GM18508 (cell line): Measurements from ENCODE around the gene NCDN.

Experiments used
- ATAC-seq: cut with Tn5 transposase; IDR thresholded peaks from one replicate; pipeline ENCODE4 v1.9.1; 2021; ENCODE audit warnings: moderate number of reproducible peaks; ENCODE audit not compliant: insufficient read depth, unreplicated experiment

Gene NCDN, protein sequence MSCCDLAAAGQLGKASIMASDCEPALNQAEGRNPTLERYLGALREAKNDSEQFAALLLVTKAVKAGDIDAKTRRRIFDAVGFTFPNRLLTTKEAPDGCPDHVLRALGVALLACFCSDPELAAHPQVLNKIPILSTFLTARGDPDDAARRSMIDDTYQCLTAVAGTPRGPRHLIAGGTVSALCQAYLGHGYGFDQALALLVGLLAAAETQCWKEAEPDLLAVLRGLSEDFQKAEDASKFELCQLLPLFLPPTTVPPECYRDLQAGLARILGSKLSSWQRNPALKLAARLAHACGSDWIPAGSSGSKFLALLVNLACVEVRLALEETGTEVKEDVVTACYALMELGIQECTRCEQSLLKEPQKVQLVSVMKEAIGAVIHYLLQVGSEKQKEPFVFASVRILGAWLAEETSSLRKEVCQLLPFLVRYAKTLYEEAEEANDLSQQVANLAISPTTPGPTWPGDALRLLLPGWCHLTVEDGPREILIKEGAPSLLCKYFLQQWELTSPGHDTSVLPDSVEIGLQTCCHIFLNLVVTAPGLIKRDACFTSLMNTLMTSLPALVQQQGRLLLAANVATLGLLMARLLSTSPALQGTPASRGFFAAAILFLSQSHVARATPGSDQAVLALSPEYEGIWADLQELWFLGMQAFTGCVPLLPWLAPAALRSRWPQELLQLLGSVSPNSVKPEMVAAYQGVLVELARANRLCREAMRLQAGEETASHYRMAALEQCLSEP

DNA sequence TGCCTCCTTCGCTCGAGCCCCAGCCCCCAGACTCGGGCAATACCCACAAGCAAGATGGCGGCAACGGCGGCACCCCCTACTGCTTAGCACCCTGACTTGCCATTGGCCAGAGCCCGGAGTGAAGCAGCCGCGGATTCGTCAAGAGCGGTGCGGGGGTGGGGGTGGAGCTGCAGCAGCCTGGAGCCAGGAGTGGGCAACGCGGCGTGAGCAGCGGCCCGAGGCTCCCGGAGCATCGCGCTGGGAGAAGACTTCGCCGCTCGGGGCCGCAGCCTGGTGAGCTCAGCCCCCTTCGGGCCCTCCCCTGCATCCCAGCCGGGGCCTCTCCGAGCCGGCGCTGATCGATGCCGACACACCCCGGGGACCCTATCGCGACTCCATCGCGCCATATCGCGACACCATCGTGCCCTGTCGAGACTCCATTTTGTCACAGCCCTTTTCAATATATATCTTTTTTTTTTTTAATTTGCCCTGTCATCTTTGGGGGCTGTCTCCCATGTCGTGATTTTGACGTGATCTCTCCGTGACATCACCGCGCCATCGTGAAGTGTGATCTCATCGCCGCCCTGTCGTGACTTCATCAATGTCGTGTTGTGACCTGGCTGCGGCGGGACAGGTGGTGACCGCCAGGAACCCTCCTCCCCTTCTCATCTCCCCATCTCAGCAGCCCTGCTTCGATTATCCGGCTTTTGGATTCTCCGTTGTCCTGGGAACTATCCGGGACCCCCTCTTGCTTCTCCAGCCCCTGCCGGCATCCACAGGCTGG lies at the start of gene NCDN:
NCDN (plus strand) TSS at position 189 of the 763 bp plus-strand sequence; CDS start at position 581, 392 bp downstream.
- peak; percentile 48 for ATAC-seq

DNA sequence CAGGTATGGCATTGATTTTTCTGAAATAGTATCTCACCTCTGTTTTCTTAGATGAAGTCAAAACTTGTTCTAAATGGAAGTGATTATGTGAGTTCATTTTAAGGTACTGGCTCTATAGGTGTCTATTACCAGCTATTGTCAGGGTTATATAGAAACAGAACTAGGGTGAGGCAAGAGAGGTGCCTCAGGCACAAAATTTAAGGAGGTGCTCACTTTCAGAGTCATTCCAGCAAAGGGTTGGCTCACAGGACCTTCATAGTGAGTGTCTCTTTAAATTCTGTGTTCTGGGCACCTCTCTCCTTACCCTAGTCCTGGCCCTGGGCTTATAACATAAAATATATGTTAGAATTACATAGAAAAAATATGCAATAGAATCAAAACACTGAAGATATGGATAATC lies 49.7 kb upstream of the NCDN start:
- no peak for ATAC-seq

DNA sequence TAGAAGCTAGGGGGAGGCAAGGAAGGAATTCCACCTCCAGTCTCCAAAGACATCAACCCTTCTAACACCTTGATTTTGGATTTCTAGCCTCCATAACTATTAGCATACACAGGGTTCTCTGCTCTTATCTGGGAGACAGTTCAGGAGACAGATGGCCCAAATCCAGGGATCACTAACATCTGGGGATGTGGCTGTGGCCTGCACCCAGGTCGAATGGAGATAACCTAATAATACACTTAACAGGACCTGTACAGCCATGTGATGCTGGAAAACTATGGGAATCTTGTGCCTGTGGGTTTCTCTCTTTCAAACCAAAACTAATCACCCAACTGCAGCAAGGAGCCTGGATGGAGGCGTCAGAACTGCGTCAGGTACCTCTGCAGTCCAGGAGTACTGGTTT lies 48.0 kb upstream of the NCDN start:
- ATAC-seq = no peak

DNA sequence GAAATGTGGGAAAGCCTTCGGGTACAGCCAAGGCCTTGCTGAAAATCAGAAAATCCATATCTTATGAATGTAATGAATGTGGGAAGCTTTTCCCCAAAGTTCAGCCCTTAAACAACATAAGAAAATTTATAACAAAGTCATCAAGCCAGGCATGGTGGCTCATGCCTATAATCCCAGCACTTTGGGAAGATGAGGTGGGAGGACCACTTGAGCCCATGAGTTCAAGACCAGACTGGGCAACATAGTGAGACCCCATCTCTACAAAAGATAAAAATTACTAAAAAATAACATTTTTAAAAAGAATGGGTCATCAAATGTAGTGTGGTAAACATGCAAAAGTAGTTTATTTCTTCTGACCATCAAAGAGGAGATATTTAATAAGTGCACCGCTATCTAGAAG lies 46.3 kb upstream of the NCDN start:
- ATAC-seq = no peak

DNA sequence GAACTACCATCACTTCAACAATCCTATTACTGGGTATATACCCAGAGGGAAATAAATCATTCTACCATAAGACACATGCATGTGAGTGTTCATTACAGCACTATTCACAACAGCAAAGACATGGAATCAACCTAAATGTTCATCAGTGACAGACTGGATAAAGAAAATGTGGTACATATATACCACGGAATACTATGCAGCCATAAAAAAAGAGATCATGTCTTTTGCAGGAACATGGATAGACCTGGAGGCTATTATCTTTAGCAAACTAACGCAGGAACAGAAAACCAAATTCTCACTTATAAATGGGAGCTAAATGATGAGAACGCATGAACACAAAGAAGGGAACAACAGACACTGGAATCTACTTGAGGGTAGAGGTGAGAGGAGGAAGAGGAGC lies 39.4 kb upstream of the NCDN start:
- no peak for ATAC-seq

DNA sequence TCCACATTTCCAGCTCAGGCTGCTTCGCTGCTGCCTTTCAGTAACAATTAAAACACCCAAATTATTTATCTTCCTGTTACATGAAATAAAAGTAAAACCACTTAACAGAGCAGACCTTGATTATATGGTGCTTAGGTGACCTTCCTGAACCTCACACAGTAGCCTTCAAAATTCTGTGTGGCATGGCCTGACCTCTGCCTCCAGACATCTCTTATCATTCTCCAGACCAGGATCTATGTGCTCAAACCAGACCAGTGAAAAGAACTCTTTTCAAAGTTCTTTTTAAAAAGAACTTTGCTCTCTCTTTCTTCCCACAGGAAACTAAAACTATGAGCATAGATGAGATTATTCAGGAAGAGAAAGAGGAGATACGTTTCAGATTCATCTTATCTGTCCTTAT lies 38.2 kb upstream of the NCDN start:
- ATAC-seq = no peak

DNA sequence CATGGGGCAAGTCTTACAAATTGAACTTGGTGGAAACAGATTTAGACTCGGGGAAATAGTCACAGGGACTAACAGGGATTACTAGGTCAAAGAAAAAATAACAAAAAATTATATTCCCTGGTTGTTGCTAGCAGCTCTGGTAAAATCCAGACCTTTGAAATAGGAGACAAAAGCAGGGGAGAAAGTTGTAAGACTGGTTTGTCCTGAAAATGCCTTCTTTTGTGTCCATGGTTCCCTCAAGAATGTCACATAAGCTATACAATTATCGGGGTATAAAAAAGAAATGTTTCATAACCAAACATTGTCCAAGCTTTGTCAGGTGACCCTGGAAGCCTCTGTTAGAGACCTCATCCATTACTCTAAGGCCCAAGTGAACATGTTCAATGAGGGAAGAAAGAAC lies 33.5 kb upstream of the NCDN start:
- ATAC-seq = no peak

DNA sequence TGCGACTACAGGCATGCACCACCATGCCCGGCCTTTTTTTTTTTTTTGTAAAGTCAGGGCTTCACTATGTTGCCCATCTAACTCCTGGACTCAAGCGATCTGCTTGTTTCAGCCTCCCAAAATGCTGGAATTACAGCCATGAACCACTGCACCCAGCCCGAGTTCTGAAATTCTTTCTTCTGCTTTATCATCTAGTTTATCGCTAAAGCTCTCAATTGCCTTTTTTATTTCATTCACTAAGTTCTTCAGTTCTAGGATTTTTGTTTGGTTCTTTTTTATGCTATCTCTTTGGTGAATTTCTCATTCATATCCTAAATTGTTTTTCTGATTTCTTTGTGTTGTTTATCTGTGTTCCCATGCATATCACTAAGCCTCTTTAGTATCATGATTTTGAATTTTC lies 27.4 kb upstream of the NCDN start:
- no peak for ATAC-seq

DNA sequence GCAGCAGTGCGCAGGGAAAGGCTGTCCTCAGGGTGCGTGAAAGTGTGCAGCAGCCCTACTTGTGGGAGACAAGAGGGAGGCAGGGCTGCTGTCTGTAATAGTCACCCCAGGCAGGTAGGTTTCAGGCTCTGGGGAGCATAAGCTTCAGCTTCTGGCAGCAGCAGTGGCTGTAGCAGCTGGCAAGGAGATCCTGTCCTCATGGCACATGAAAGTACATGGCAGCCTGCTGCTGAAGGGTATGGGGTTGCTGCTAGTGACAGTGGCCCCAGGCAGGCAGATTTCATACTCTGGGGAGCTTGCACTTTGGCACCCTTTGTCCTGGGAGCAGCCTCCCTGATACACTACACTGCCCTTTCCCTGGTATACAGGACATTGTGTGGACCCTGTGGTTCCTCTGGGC lies 26.7 kb upstream of the NCDN start:
- ATAC-seq = no peak

DNA sequence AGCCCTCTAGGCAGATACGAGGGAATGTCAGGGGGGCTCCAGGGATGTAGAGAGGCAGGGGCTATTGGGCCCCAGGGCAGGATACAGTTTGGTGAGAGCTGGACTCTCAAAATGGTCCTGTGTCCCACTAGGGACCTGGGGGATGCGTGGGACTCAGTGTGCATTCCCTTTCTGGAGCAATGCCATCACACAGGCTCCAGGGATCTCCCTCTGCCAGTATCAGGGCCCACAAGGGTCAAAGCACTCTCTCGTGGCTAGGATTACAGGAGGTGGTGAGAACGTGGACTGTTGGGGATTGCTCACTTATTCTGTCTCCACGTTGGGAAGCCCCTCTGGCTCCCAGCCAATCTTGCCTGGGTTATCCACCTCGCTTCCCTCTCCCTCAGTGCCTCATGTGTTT lies 26.2 kb upstream of the NCDN start:
- no peak for ATAC-seq

DNA sequence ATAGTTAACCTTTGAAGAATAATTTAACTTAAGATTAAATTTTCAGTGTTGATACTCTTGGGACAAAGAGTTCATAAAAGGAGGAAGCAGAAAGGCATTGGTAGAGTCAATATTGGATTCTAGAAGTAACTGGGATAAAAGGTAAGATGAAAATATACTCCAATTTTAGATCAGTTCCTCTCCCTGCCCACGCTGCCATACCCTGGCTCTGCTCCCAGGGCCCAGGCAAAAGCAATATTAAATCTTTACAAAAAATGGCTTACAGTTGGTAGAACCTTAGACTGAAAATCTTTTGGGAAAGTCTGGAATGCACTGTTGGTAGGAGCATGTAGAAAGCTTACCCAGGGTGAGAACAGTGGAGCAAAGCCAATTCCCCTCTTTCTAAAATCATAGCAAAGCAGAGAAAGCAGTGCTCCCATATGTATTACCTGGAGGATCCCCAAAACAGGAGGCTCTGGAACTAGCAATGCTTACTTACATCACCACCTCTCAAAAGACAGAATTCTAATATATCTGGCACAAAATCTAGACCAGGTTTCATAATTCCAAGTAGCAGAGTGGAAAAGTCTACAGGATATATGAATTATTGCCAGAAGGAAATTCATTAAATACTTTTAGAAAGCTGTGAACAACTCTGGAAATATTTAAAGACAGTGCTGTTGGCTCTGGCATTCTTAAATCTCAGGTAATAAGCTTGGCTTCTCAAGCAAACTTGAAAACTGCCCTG lies 24.9 kb upstream of the NCDN start:
- no peak for ATAC-seq

DNA sequence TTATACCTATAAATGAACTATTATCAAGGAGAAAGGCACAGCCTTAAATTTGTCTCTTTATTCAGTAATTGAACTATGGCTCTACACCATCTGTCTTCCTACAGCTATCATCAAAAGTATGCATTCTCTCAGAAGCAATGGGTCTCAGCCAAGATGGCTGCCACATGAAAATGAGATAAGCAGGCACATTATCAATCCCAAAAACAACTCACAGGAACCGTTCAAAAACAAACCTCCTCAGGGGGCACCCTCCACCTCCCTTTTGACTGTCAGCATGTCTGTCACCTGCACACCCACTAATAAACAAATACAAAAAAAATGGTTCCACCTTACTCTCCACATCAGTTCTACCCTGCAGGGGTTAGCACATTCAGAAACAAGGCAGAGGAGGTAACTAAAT lies 24.0 kb upstream of the NCDN start:
- no peak for ATAC-seq

DNA sequence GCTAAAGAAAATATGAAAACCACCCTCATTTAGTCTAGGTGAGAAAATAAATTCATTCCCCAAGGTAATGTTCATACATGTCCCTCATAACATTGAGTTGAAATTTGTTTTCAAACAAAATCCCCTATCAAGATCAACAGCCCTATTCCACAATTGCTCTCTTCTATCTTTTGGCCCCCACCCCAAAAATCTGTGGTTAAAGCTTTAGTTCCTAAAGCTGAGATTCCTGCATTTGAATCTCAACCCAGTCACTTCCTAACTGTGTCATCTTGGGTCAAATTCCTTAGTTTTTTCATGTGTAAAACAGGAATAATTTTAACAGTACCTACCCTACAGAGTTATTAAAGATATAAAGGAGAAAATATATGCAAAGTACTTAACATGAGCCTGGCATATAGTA lies 22.4 kb upstream of the NCDN start:
- ATAC-seq = no peak

DNA sequence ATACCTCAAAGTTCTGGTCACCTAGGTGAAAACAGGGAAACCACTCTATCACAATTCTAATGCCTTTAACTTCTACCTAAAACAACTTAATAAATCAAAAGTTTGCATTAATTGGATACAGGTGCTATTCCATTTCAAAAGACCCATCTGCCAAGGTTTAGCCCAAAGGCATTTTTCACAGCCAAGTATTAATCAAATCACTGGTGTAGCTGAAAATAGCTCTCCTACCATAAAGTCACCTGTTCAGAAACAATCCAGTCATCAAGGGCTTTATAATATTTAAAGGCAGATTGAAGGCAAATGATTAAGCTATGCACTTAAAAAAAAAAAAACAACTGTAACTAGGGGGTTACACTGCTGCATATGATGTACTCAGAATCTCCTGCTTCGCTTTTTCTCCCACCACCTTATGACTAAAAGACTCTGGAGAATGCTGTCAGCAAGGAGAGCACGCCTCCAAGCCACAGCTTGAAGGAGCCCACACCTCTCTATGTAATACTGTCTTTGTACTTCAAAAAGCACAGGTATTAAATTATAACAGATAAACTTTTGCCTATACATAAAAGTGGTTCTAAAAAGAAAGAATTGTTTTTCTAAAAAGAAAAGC lies 20.9 kb upstream of the NCDN start:
- ATAC-seq = no peak

DNA sequence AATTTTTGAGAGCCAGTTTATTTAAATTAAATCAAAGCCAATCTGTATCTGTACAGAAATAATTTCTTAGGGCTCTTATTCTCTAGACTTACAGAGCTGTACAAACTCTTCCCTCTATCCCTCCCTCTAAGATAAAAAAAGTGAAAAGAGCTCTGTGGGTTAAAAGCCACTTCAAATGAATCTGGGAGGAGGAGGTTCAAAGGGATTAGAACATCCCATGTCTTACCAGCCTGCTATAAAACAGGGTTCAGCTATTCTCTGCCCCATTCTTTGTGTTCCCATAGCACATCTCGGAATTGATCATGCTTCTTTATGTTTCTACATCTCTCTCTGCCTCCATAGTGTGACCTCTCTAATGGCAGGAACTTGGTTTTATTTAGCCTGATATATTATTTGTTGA lies 19.8 kb upstream of the NCDN start:
- no peak for ATAC-seq

DNA sequence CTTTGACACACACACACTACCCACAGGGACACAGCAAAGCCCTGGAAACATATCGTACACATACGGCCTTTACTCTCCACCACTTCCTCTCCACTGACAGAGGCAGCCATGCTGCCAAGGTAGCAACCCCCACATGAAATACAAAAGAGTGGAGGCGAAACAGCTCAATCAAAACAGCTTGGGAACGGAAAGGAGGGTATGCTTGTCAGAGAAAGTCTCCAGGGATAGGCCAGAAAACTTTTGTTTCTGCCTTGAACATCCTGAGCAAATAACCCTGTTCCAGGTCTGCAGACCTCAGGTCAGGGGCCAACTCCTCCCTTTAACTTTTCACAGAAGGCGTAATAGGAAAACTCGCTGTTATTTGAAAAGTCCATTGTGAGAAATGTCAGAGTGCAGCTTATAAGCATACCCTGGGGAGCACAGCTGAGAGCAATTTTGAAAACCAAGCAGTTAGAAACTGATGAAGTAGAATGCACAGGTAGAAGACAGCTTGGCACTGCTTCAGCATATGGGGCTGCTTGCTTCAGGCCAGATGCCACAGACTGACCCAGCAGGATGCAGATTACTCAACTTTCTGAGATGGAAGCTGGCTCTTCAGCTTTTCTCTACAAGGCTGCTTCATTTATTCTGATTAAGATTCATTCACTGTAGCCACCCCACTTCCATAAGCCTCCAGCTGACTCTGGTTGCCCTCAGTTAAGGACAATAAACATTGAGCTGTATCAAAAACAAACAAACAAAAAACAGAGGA lies 18.4 kb upstream of the NCDN start:
- no peak for ATAC-seq

DNA sequence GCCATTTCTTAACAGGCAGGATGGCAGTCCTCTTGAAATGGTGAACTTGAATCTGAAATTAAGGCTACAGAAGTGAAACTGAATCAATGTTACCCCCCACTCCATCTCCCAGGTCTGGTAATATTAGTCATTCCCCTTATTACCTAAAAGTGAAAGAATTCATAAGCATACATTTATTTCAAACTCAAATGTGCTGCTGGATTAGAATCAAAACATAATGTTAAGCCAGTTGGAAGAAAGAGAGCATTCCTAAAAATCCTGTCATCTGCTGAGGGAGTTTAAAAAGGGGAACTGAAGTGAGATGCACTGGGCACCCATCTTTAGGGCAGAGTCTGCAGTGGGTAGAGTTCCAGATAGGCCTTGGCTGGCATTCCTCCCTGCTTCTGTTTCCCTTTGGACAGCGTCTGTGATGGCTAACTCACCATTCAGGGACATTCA lies 17.8 kb upstream of the NCDN start:
- ATAC-seq = no peak

DNA sequence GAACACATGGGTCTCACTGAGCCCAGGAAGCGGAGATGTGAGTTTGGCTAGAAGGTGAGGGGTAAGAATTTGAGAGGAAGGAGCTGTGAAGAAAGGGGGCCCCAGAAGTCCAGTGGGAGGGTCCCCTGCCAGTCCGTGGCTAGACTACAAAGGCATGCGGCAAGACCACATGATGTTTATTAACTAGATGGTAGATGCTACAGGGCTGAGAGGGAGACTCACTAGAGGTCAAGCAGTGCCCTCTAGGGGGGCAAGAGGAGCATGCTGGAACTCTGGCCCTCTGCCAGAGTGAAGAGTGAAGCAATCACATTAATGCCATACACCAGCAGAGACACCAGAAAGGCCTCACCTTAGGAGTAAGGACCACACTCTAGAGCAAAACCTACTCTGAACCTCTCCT lies 12.6 kb upstream of the NCDN start:
- no peak for ATAC-seq

DNA sequence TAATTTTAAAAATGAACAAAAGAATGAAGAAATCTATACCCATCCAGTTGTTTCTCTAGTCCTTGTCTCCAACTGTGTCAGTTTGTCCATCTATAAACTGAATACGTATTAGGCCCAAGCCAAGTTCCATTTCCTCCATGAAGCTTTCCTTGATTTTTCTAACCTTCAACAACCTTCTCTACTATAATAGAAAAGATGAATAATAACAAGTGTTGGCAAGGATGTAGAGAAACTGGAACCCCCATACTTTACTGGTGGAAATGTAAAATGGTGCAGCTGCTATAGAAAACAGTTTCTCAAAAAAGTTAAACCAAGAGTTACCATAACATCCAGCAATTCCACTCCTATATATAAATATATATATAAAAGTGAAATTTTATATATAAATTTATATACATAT lies 11.0 kb upstream of the NCDN start:
- ATAC-seq = no peak
